ENCODE results near the gene LCN1. TPM values are rescaled to one million over a fixed set of nuclear protein-coding genes. Genes with fewer than 3 reads are reported as not detected.

LCN1 gene
- total RNA-seq (ENCODE audit: low replicate concordance): not detected in 2 replicates

- DNase-seq (ENCODE audit: low read depth): no peak
- H3K4me3 ChIP-seq (ENCODE audit: low read depth, low read length): no peak within 1 kb of the TSS
- TF ChIP-seq CTCF (IDR thresholded peaks at IDR 0.05; ENCODE audit: insufficient read depth, low read length): no peak
Measured at GRCh38 chr9:135520916-135521607, at the start of gene LCN1. Gene LCN1, plus strand, starts transcription at chr9:135521440. Its CDS starts 58 bp downstream, at chr9:135521498.

GRCh38 chr9:135471791-135472640 lies 49.2 kb upstream of the LCN1 start:
- no peak for TF ChIP-seq CTCF (IDR thresholded peaks at IDR 0.05; ENCODE audit: insufficient read depth, low read length)
- no peak for DNase-seq (ENCODE audit: low read depth)
- H3K4me3 ChIP-seq (ENCODE audit: low read depth, low read length): no peak overlapping the region

- DNase-seq (ENCODE audit: low read depth): no peak
Measured at GRCh38 chr9:135473972-135474543, 47.2 kb upstream of the LCN1 start.

GRCh38 chr9:135474915-135475314 lies 46.3 kb upstream of the LCN1 start:
- no peak for DNase-seq (ENCODE audit: low read depth)
- peak; percentile 24 for TF ChIP-seq CTCF (IDR thresholded peaks at IDR 0.05; ENCODE audit: insufficient read depth, low read length)

More at GRCh38 chr9:135473972-135474543, 47.2 kb upstream of the LCN1 start:
- TF ChIP-seq CTCF (IDR thresholded peaks at IDR 0.05; ENCODE audit: insufficient read depth, low read length): no peak
- no peak overlapping the region for H3K4me3 ChIP-seq (ENCODE audit: low read depth, low read length)

GRCh38 chr9:135476561-135477355 lies 44.5 kb upstream of the LCN1 start:
- no peak for TF ChIP-seq CTCF (IDR thresholded peaks at IDR 0.05; ENCODE audit: insufficient read depth, low read length)
- no peak overlapping the region for H3K4me3 ChIP-seq (ENCODE audit: low read depth, low read length)
- peak; percentile 62 for DNase-seq (ENCODE audit: low read depth)

More at GRCh38 chr9:135474915-135475314, 46.3 kb upstream of the LCN1 start:
- H3K4me3 ChIP-seq (ENCODE audit: low read depth, low read length): no peak overlapping the region

GRCh38 chr9:135478191-135478590 lies 43.0 kb upstream of the LCN1 start:
- no peak for DNase-seq (ENCODE audit: low read depth)
- no peak for TF ChIP-seq CTCF (IDR thresholded peaks at IDR 0.05; ENCODE audit: insufficient read depth, low read length)
- H3K4me3 ChIP-seq (ENCODE audit: low read depth, low read length): no peak overlapping the region
